Right forelimb (tissue), 1 donor: Measurements from ENCODE around the gene HNRNPA1L2.
A peak's percentile ranks its signal among the peaks of the same experiment; 100 is the strongest.
"Not testable (repeated sequence)": the region's sequence is repeated elsewhere in the genome, so short reads cannot be mapped to it uniquely, and the experiment has no call there.

Experiments used
- DNase-seq: peaks from one replicate; pipeline ENCODE4 v3.0.0-alpha.2; 2018

Gene HNRNPA1L2

GRCh38 chr13:52642131-52642530, at the start of gene HNRNPA1L2:
HNRNPA1L2 (plus strand) TSS chr13:52642431; CDS start chr13:52642493, 62 bp downstream.
- no peak for DNase-seq

- not testable (repeated sequence) for DNase-seq
Measured at GRCh38 chr13:52593175-52593574, 49.1 kb upstream of the HNRNPA1L2 start.

GRCh38 chr13:52593812-52594211, 48.4 kb upstream of the HNRNPA1L2 start:
- not testable (repeated sequence) for DNase-seq

- DNase-seq: not testable (repeated sequence)
Measured at GRCh38 chr13:52594295-52594694, 47.9 kb upstream of the HNRNPA1L2 start.

GRCh38 chr13:52597676-52598075, 44.6 kb upstream of the HNRNPA1L2 start:
- DNase-seq: no peak

GRCh38 chr13:52599037-52599847, 43.0 kb upstream of the HNRNPA1L2 start:
- no peak for DNase-seq

- peak; percentile 73 for DNase-seq
Measured at GRCh38 chr13:52599848-52600603, 42.2 kb upstream of the HNRNPA1L2 start.

GRCh38 chr13:52600666-52601065, 41.6 kb upstream of the HNRNPA1L2 start:
- no peak for DNase-seq

GRCh38 chr13:52603316-52603715, 38.9 kb upstream of the HNRNPA1L2 start:
- DNase-seq: not testable (repeated sequence)

- not testable (repeated sequence) for DNase-seq
Measured at GRCh38 chr13:52606126-52606525, 36.1 kb upstream of the HNRNPA1L2 start.

GRCh38 chr13:52606795-52607194, 35.4 kb upstream of the HNRNPA1L2 start:
- not testable (repeated sequence) for DNase-seq

- DNase-seq: not testable (repeated sequence)
Measured at GRCh38 chr13:52608184-52608583, 34.0 kb upstream of the HNRNPA1L2 start.

- not testable (repeated sequence) for DNase-seq
Measured at GRCh38 chr13:52609013-52609606, 33.1 kb upstream of the HNRNPA1L2 start.

GRCh38 chr13:52610158-52610557, 32.1 kb upstream of the HNRNPA1L2 start:
- DNase-seq: not testable (repeated sequence)

GRCh38 chr13:52615134-52615801, 27.0 kb upstream of the HNRNPA1L2 start:
- DNase-seq: no peak

GRCh38 chr13:52615812-52616211, 26.4 kb upstream of the HNRNPA1L2 start:
- no peak for DNase-seq

- peak; percentile 91 for DNase-seq
Measured at GRCh38 chr13:52617070-52618060, 24.9 kb upstream of the HNRNPA1L2 start.

GRCh38 chr13:52631083-52631690, 11.0 kb upstream of the HNRNPA1L2 start:
- DNase-seq: not testable (repeated sequence)

- DNase-seq: no peak
Measured at GRCh38 chr13:52638666-52639328, 3.4 kb upstream of the HNRNPA1L2 start.

- DNase-seq: no peak
Measured at GRCh38 chr13:52644108-52644507, 1.9 kb downstream of the HNRNPA1L2 start.
